ENCODE data around the gene ATP2A3.

ATP2A3 gene

GRCh38 chr17:3943240-3943891 is 20.9 kb downstream of the ATP2A3 start:
- H3K79me2 ChIP-seq (ENCODE audit: insufficient read depth, low read length) = peaks cover 6% of the 10 kb centered on the region; the same call in 1 of the 2 replicates
- H3F3A ChIP-seq (ENCODE audit: low read depth) = peaks cover 3% of the 10 kb centered on the region; the same call in 1 of the 2 replicates
- H3K27me3 ChIP-seq (ENCODE audit: insufficient read depth, low read length, poor library complexity, severe bottlenecking) = no peaks in the 10 kb centered on the region
- no peak overlapping the region for H3K4me2 ChIP-seq (ENCODE audit: low read depth, low read length, poor library complexity, severe bottlenecking)
- H4K20me1 ChIP-seq (ENCODE audit: insufficient read depth, low read length, poor library complexity, severe bottlenecking) = peaks cover 24% of the 10 kb centered on the region
- no peak overlapping the region for H2AFZ ChIP-seq (ENCODE audit: low read length)
- peaks cover 5% of the 10 kb centered on the region for H3K4me1 ChIP-seq (ENCODE audit: insufficient read depth, low read length, poor library complexity, severe bottlenecking)
- TF ChIP-seq CTCF (conservative IDR thresholded peaks at IDR 0.05; ENCODE audit: low read length) (no peak), EZH2phosphoT487 (IDR thresholded peaks at IDR 0.05; ENCODE audit: borderline replicate concordance) (no peak)
- no peaks in the 10 kb centered on the region for H3K9me2 ChIP-seq (replicated peaks; ENCODE audit: low read depth, low read length)
- peaks cover 88% of the 10 kb centered on the region; the same call in 1 of the 2 replicates for H3K36me3 ChIP-seq (ENCODE audit: insufficient read depth, low read length)
- H3K9ac ChIP-seq (ENCODE audit: low read depth, low read length, poor library complexity, severe bottlenecking) = no peak overlapping the region
- H3K9me3 ChIP-seq (ENCODE audit: insufficient read depth, low read depth, low read length) = no peaks in the 10 kb centered on the region
- no peak overlapping the region for H3K4me3 ChIP-seq (ENCODE audit: low read length, poor library complexity, severe bottlenecking)

GRCh38 chr17:3940965-3941698 is 23.1 kb downstream of the ATP2A3 start:
- peaks cover 6% of the 10 kb centered on the region; the same call in 1 of the 2 replicates for H3K79me2 ChIP-seq (ENCODE audit: insufficient read depth, low read length)
- H3K4me2 ChIP-seq (ENCODE audit: low read depth, low read length, poor library complexity, severe bottlenecking) = no peak overlapping the region
- TF ChIP-seq CTCF (conservative IDR thresholded peaks at IDR 0.05; ENCODE audit: low read length) = no peak
- no peak for TF ChIP-seq EZH2phosphoT487 (IDR thresholded peaks at IDR 0.05; ENCODE audit: borderline replicate concordance)
- H3K9ac ChIP-seq (ENCODE audit: low read depth, low read length, poor library complexity, severe bottlenecking) = no peak overlapping the region
- H3K4me1 ChIP-seq (ENCODE audit: insufficient read depth, low read length, poor library complexity, severe bottlenecking) = peaks cover 5% of the 10 kb centered on the region
- peaks cover 88% of the 10 kb centered on the region; the same call in 1 of the 2 replicates for H3K36me3 ChIP-seq (ENCODE audit: insufficient read depth, low read length)
- H4K20me1 ChIP-seq (ENCODE audit: insufficient read depth, low read length, poor library complexity, severe bottlenecking) = peaks cover 23% of the 10 kb centered on the region
- no peak overlapping the region for H2AFZ ChIP-seq (ENCODE audit: low read length)
- H3K9me3 ChIP-seq (ENCODE audit: insufficient read depth, low read depth, low read length) = no peaks in the 10 kb centered on the region
- no peaks in the 10 kb centered on the region for H3K27me3 ChIP-seq (ENCODE audit: insufficient read depth, low read length, poor library complexity, severe bottlenecking)
- peaks cover 3% of the 10 kb centered on the region; the same call in 1 of the 2 replicates for H3F3A ChIP-seq (ENCODE audit: low read depth)
- H3K4me3 ChIP-seq (ENCODE audit: low read length, poor library complexity, severe bottlenecking) = no peak overlapping the region
- no peaks in the 10 kb centered on the region for H3K9me2 ChIP-seq (replicated peaks; ENCODE audit: low read depth, low read length)

- Histone ChIP-seq H3K9me2 (replicated peaks; ENCODE audit: low read depth, low read length) (no peaks in the 10 kb centered on the region), H3K79me2 (ENCODE audit: insufficient read depth, low read length) (no peaks in the 10 kb centered on the region), H2AFZ (ENCODE audit: low read length) (no peak overlapping the region), H3K4me3 (ENCODE audit: low read length, poor library complexity, severe bottlenecking) (no peak overlapping the region), H3F3A (ENCODE audit: low read depth) (no peaks in the 10 kb centered on the region), H3K9ac (ENCODE audit: low read depth, low read length, poor library complexity, severe bottlenecking) (no peak overlapping the region), H3K9me3 (ENCODE audit: insufficient read depth, low read depth, low read length) (no peaks in the 10 kb centered on the region), H4K20me1 (ENCODE audit: insufficient read depth, low read length, poor library complexity, severe bottlenecking) (peaks cover 3% of the 10 kb centered on the region), H3K4me2 (ENCODE audit: low read depth, low read length, poor library complexity, severe bottlenecking) (no peak overlapping the region), H3K36me3 (ENCODE audit: insufficient read depth, low read length) (peaks cover 73% of the 10 kb centered on the region; the same call in 1 of the 2 replicates), H3K4me1 (ENCODE audit: insufficient read depth, low read length, poor library complexity, severe bottlenecking) (no peaks in the 10 kb centered on the region), H3K27me3 (ENCODE audit: insufficient read depth, low read length, poor library complexity, severe bottlenecking) (no peaks in the 10 kb centered on the region)
- no peak for TF ChIP-seq CTCF (conservative IDR thresholded peaks at IDR 0.05; ENCODE audit: low read length)
- no peak for TF ChIP-seq EZH2phosphoT487 (IDR thresholded peaks at IDR 0.05; ENCODE audit: borderline replicate concordance)
These were observed 26.9 kb downstream of the ATP2A3 start for GRCh38 chr17:3937359-3937758.
